GM18858 (cell line): ENCODE measurements around the gene MTCL3.
A peak's percentile ranks its signal among the peaks of the same experiment; 100 is the strongest.

ENCODE experiments used
- ATAC-seq: cut with Tn5 transposase; IDR thresholded peaks from one replicate; pipeline ENCODE4 v1.9.1; 2021; ENCODE audit not compliant: unreplicated experiment

The MTCL3 gene

GRCh38 chr6:127518710-127519468, at the start of gene MTCL3:
MTCL3 (minus strand) TSS chr6:127519335.
- no peak for ATAC-seq

GRCh38 chr6:127567476-127567875, 48.3 kb upstream of the MTCL3 start:
- ATAC-seq, result no peak

- no peak for ATAC-seq
Observed at GRCh38 chr6:127566651-127567050, 47.5 kb upstream of the MTCL3 start.

GRCh38 chr6:127566119-127566518, 47.0 kb upstream of the MTCL3 start:
- no peak for ATAC-seq

- ATAC-seq, result no peak
Observed at GRCh38 chr6:127564761-127565160, 45.6 kb upstream of the MTCL3 start.

- ATAC-seq, result no peak
Observed at GRCh38 chr6:127561660-127562059, 42.5 kb upstream of the MTCL3 start.

- peak; percentile 51 for ATAC-seq
Observed at GRCh38 chr6:127554435-127555006, 35.4 kb upstream of the MTCL3 start.

GRCh38 chr6:127550403-127550802, 31.3 kb upstream of the MTCL3 start:
- no peak for ATAC-seq

GRCh38 chr6:127547904-127548649, 28.9 kb upstream of the MTCL3 start:
- ATAC-seq, result no peak

GRCh38 chr6:127547215-127547614, 28.1 kb upstream of the MTCL3 start:
- ATAC-seq, result no peak

GRCh38 chr6:127539272-127539671, 20.1 kb upstream of the MTCL3 start:
- peak; percentile 54 for ATAC-seq

GRCh38 chr6:127538750-127539264, 19.7 kb upstream of the MTCL3 start:
- ATAC-seq, result no peak

- no peak for ATAC-seq
Observed at GRCh38 chr6:127533736-127534135, 14.6 kb upstream of the MTCL3 start.

- ATAC-seq, result no peak
Observed at GRCh38 chr6:127533011-127533410, 13.9 kb upstream of the MTCL3 start.

- no peak for ATAC-seq
Observed at GRCh38 chr6:127522714-127523113, 3.6 kb upstream of the MTCL3 start.

GRCh38 chr6:127520066-127520465, 931 bp upstream of the MTCL3 start:
- ATAC-seq, result no peak

GRCh38 chr6:127519469-127519785, 292 bp upstream of the MTCL3 start:
- ATAC-seq, result no peak

GRCh38 chr6:127518191-127518709, 885 bp downstream of the MTCL3 start:
- no peak for ATAC-seq

- ATAC-seq, result no peak
Observed at GRCh38 chr6:127517693-127518092, 1.4 kb downstream of the MTCL3 start.

- ATAC-seq, result peak; percentile 56
Observed at GRCh38 chr6:127516662-127517273, 2.4 kb downstream of the MTCL3 start.
